ENCODE results near the gene SLC35F5. TPM values are rescaled to one million over a fixed set of nuclear protein-coding genes. Genes with fewer than 3 reads are reported as not detected.

Gene SLC35F5
- total and polyA plus RNA-seq, 10 of the 15 experiments (the other 5 are each of a cell fraction or from before 2014, with no cell fraction given): 1.8 to 31.3 (median 16.5) TPM

DNA sequence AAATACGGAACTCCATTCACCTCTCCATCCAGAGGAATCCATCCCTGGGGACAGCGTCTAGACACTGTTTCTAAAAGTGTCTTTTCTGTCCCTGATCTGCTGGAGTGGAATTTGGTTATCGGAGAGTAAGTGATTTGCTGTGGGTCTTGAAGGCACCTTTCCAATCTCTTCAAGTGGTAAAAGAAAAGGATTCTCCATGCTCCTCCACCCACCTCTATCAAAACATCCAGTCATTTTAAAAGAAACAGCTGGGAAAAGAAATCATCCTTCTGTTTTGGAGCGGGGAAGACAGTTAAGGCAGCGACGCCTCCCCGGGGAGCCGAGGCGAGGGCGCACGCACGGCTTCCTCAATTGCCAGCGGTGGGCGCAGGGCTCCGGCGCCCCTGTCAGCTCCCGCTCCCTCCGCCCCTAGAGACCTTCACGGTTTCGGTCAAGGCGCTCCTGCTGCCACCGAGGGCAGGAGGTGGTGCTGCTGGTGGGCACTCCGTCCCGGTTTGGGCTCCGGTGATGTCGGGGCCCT is 547 bp downstream of the SLC35F5 start (continued):
- TF ChIP-seq, protein P1, sequence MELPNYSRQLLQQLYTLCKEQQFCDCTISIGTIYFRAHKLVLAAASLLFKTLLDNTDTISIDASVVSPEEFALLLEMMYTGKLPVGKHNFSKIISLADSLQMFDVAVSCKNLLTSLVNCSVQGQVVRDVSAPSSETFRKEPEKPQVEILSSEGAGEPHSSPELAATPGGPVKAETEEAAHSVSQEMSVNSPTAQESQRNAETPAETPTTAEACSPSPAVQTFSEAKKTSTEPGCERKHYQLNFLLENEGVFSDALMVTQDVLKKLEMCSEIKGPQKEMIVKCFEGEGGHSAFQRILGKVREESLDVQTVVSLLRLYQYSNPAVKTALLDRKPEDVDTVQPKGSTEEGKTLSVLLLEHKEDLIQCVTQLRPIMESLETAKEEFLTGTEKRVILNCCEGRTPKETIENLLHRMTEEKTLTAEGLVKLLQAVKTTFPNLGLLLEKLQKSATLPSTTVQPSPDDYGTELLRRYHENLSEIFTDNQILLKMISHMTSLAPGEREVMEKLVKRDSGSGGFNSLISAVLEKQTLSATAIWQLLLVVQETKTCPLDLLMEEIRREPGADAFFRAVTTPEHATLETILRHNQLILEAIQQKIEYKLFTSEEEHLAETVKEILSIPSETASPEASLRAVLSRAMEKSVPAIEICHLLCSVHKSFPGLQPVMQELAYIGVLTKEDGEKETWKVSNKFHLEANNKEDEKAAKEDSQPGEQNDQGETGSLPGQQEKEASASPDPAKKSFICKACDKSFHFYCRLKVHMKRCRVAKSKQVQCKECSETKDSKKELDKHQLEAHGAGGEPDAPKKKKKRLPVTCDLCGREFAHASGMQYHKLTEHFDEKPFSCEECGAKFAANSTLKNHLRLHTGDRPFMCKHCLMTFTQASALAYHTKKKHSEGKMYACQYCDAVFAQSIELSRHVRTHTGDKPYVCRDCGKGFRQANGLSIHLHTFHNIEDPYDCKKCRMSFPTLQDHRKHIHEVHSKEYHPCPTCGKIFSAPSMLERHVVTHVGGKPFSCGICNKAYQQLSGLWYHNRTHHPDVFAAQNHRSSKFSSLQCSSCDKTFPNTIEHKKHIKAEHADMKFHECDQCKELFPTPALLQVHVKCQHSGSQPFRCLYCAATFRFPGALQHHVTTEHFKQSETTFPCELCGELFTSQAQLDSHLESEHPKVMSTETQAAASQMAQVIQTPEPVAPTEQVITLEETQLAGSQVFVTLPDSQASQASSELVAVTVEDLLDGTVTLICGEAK (IDR thresholded peaks at IDR 0.05; ENCODE audit: borderline replicate concordance): no peak
- peak; percentile 11 to 14; a peak in 2 of 4 replicates for TF ChIP-seq IKZF2 (IDR thresholded peaks at IDR 0.05)

DNA sequence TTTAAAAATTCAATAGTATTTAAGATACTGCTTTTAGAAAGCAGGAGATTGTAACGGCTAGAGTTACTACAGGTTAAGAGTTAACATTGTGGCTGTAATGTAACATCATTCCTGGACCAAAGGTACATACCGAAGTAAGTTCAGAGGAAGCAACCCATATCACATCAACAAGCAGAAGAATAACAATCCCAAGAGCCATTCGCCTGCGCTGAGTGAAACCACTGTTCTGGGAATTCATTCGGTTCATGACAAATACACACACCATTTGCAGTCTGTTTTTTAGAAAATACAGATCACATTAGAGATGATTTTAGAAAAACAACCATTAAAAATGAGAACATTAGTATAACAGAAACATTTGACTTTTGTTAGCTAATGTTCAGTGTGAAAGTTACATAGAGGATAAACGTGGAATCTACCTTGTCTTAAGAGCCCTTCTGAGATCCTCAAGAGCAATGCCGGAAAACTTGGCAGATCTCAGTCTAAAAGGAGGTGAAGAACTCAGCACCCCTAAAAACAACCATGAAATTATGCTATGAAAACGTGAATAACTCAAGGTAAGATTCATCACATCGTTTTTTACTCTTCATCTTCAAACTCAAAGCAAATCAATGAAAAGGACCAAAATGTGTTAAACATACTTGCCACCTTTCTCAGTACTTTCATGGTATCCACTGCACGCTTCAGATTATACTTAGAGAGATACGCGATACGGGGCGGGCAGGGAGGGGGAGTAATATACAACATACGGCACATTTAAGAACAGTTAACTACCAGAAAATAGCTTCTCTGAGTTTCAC is 1.2 kb downstream of the SLC35F5 start:
- ChIA-PET SMC1A (ENCODE audit: uncharacterized antibody, unreplicated experiment) (interaction anchor here (1.0 to 2.6 kb wide), 7 partner anchors 11 to 158 kb away, joined by 3 to 10 read pairs (median 8); no protein-coding TSS in a partner anchor), CTCF (interaction anchor here (0.6 to 3.0 kb wide), 6 partner anchors 10 to 201 kb away, joined by 3 to 10 read pairs (median 4); no protein-coding TSS in a partner anchor), POLR2A (interaction anchor here (0.9 to 2.2 kb wide), 5 partner anchors 22 to 144 kb away, joined by 3 to 14 read pairs (median 3); no protein-coding TSS in a partner anchor), RAD21 (ENCODE audit: unreplicated experiment) (interaction anchor here (1.0 to 1.9 kb wide), 9 partner anchors 21 to 142 kb away, joined by 3 to 19 read pairs (median 4); no protein-coding TSS in a partner anchor)
- in situ Hi-C loops (cut with MboI): loop anchor here (5.0 kb wide), 1 partner anchor 132 kb away; no protein-coding TSS in a partner anchor
- no peaks in the 10 kb centered on the region for H4K20me1 ChIP-seq (ENCODE audit: control insufficient read depth, insufficient read depth)
- peak overlapping the region; percentile 97 for H3K4me3 ChIP-seq
- intact Hi-C loops (cut with micrococcal nuclease; ENCODE audit: unreplicated experiment): loop anchor here (5.0 to 10.0 kb wide), 2 partner anchors 107 to 220 kb away; no protein-coding TSS in a partner anchor
- WGBS (ENCODE audit: insufficient coverage, insufficient replicate concordance, low lambda C conversion rate, missing lambda C conversion rate): 2% methylated on average over 15 of the region's 15 CpGs
- H3K79me2 ChIP-seq (ENCODE audit: control insufficient read depth, insufficient read depth, low read length): peaks cover 23% of the 10 kb centered on the region
- H3K4me1 ChIP-seq (ENCODE audit: control insufficient read depth, insufficient read depth, low read length): no peaks in the 10 kb centered on the region
- TF ChIP-seq TCF12 (IDR thresholded peaks at IDR 0.05; ENCODE audit: low read depth, low read length): no peak
- no peak for TF ChIP-seq CBX3 (IDR thresholded peaks at IDR 0.05; ENCODE audit: borderline replicate concordance, low read depth)
- TF ChIP-seq HDAC6 (IDR thresholded peaks at IDR 0.05; ENCODE audit: unreplicated experiment): no peak
- TF ChIP-seq TARDBP (IDR thresholded peaks at IDR 0.05; ENCODE audit: borderline replicate concordance): no peak
- TF ChIP-seq TCF7 (IDR thresholded peaks at IDR 0.05; ENCODE audit: borderline replicate concordance): no peak
- no peak for TF ChIP-seq TAF1 (IDR thresholded peaks at IDR 0.05; ENCODE audit: borderline replicate concordance, low read depth, low read length)
- TF ChIP-seq BHLHE40 (IDR thresholded peaks at IDR 0.05; ENCODE audit: borderline replicate concordance in 1 of 2, low read depth in 2 of 2, low read length in 1 of 2): no peak
- TF ChIP-seq RELA (IDR thresholded peaks at IDR 0.05; ENCODE audit: borderline replicate concordance, partially characterized antibody): no peak
- TF ChIP-seq SMARCA5 (IDR thresholded peaks at IDR 0.05): no peak
- TF ChIP-seq, protein P2, sequence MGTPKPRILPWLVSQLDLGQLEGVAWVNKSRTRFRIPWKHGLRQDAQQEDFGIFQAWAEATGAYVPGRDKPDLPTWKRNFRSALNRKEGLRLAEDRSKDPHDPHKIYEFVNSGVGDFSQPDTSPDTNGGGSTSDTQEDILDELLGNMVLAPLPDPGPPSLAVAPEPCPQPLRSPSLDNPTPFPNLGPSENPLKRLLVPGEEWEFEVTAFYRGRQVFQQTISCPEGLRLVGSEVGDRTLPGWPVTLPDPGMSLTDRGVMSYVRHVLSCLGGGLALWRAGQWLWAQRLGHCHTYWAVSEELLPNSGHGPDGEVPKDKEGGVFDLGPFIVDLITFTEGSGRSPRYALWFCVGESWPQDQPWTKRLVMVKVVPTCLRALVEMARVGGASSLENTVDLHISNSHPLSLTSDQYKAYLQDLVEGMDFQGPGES (IDR thresholded peaks at IDR 0.05): no peak
- no peak for TF ChIP-seq HCFC1 (IDR thresholded peaks at IDR 0.05; ENCODE audit: low read length)
- peak overlapping the region; percentile 90 for H3K27ac ChIP-seq (ENCODE audit: control insufficient read depth, insufficient read depth)
- no peaks in the 10 kb centered on the region for H3K9me3 ChIP-seq (replicated peaks; ENCODE audit: control insufficient read depth, insufficient read depth, low read length)
- DNase-seq (ENCODE audit: low read depth, low spot score): no peak
- H3K27me3 ChIP-seq (replicated peaks in 1 of 2; ENCODE audit: control insufficient read depth in 2 of 2, insufficient read depth in 2 of 2, low read length in 1 of 2): no peaks in the 10 kb centered on the region
- H2AFZ ChIP-seq (ENCODE audit: control insufficient read depth, low read depth, low read length): peak overlapping the region; percentile 3; the same call in 1 of the 2 replicates
- no peaks in the 10 kb centered on the region; a peak in 1 of 4 replicates for H3K36me3 ChIP-seq (ENCODE audit: control insufficient read depth in 2 of 2, insufficient read depth in 2 of 2, low read length in 1 of 2)
- peak; percentile 28 for ATAC-seq
- peak overlapping the region; percentile 72 for H3K4me2 ChIP-seq (ENCODE audit: control insufficient read depth, insufficient read depth)
- FAIRE-seq: no peak
- TSS peak; percentile 67 for BruUV-seq (replicated peaks)
- peak overlapping the region; percentile 83 for H3K9ac ChIP-seq (ENCODE audit: control insufficient read depth, insufficient read depth, low read length)

Data from GM12878 (cell line).